Thyroid gland (tissue), 4 donors: ENCODE measurements around the gene INPP5K.

Experiments
- POLR2A ChIP-seq, 2 donors: fragments of 450-650 bp; IDR thresholded peaks; one replicate each; pipeline ENCODE4 v1.6.1; 2017; ENCODE audit warnings: antibody characterized with exemption in 2 of 2, mild to moderate bottlenecking in 2 of 2, moderate library complexity in 1 of 2
- TF ChIP-seq, protein P1 (sequence below), 6 experiments: fragments of 200-600 bp in 3 of 6; fragments of 450-650 bp in 3 of 6; sonication (generic) in 3 of 6; IDR thresholded peaks; one replicate each; pipeline ENCODE4 v1.5.1; 2016 to 2019; ENCODE audit warnings: antibody characterized with exemption in 6 of 6, mild to moderate bottlenecking in 2 of 6, inconsistent platforms in 1 of 6, moderate library complexity in 1 of 6

DNA sequence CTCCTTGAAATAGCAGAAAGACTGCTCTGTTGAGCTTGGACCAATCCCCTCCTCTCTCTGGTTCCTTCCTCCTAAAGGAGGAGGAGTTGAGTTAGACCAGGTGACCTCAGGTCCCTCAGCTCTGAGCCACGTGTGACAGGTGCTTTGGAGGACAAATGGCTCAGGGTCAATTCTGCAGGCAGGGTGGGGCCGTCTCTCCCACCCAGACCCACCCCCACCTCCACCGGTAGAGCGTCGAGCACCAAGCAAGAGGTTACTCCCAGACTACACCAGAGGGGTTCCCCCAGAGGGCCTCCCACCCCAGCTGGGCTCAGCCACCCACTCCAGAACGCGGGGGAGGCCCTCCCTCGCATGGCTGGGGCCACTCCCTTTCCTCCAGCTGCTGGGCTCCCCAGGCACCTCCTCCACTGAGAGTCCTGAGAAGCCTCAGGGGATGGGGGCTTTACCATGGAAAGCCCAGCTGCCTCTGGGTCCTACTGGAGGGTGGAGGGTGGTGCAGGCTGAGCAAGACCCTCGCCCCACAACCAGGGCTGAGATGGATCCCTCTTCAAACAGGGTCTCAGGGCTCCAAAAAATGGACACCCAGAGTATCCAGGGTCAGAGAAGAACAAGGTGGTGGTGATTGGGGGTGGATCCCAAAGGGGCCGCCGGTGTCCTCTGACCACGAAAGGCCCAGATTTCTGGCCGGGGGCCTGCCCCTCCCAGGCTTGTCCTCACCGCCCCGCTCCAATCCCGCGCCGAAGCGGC is 31.6 kb downstream of the INPP5K start:
- TF ChIP-seq, protein P1, sequence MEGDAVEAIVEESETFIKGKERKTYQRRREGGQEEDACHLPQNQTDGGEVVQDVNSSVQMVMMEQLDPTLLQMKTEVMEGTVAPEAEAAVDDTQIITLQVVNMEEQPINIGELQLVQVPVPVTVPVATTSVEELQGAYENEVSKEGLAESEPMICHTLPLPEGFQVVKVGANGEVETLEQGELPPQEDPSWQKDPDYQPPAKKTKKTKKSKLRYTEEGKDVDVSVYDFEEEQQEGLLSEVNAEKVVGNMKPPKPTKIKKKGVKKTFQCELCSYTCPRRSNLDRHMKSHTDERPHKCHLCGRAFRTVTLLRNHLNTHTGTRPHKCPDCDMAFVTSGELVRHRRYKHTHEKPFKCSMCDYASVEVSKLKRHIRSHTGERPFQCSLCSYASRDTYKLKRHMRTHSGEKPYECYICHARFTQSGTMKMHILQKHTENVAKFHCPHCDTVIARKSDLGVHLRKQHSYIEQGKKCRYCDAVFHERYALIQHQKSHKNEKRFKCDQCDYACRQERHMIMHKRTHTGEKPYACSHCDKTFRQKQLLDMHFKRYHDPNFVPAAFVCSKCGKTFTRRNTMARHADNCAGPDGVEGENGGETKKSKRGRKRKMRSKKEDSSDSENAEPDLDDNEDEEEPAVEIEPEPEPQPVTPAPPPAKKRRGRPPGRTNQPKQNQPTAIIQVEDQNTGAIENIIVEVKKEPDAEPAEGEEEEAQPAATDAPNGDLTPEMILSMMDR (IDR thresholded peaks at IDR 0.05): no peak
- peak in 1 of 2 donors; percentile 54 for TF ChIP-seq POLR2A (IDR thresholded peaks at IDR 0.05)
